Activated naive CD8-positive, alpha-beta T cell (primary cell): ENCODE measurements around the gene EREG.

Source experiments
- H3K27ac Mint-ChIP-seq: one replicate; pipeline ENCODE4 v1.8.0; 2021; ENCODE audit warnings: mixed read lengths
- H3K27me3 Mint-ChIP-seq: one replicate; pipeline ENCODE4 v1.8.0; 2021; ENCODE audit warnings: mixed read lengths
- H3K36me3 Mint-ChIP-seq: one replicate; pipeline ENCODE4 v1.8.0; 2021; ENCODE audit warnings: mixed read lengths
- H3K4me1 Mint-ChIP-seq: one replicate; pipeline ENCODE4 v1.8.0; 2021; ENCODE audit warnings: low read depth, mixed read lengths
- H3K4me3 Mint-ChIP-seq: one replicate; pipeline ENCODE4 v1.8.0; 2021; ENCODE audit warnings: mild to moderate bottlenecking, mixed read lengths
- H3K9me3 Mint-ChIP-seq: one replicate; pipeline ENCODE4 v1.8.0; 2021; ENCODE audit warnings: low read depth, mixed read lengths

The EREG gene

DNA sequence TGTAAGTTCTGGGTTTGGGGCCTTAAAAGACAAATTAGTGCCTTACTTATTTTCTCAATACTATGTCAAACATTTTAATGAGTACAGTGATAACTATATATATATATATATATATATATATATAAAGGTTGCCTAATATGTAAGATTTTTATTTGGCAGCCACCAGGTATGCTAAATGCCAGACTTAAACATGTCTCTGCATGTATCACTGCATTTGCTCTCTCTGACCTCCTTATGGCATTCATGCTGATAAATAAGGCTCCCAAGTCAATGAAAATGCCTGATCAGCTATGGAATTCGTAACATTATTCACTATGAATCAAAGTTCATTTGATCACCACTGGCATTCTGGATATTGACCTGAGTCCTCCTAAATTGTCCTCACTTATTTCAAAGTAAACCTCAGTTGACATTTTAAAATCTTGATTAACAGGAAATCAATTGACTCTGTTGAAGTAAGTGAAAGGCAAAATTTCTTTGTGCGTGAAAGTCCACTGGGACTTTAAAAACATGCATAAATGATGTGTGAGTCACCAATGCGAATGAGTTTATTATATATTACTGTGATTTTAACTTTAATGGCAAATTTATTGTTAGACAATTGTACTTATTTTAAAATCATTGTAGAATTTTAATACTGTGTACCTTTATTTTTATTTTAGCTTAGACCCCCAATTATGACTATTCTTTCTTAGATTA is 50.8 kb downstream of the EREG start:
- Mint-ChIP-seq H3K36me3 (no peaks in the 10 kb centered on the region), H3K27me3 (no peaks in the 10 kb centered on the region), H3K4me3 (no peak overlapping the region), H3K27ac (no peak overlapping the region), H3K4me1 (no peaks in the 10 kb centered on the region), H3K9me3 (no peaks in the 10 kb centered on the region)

DNA sequence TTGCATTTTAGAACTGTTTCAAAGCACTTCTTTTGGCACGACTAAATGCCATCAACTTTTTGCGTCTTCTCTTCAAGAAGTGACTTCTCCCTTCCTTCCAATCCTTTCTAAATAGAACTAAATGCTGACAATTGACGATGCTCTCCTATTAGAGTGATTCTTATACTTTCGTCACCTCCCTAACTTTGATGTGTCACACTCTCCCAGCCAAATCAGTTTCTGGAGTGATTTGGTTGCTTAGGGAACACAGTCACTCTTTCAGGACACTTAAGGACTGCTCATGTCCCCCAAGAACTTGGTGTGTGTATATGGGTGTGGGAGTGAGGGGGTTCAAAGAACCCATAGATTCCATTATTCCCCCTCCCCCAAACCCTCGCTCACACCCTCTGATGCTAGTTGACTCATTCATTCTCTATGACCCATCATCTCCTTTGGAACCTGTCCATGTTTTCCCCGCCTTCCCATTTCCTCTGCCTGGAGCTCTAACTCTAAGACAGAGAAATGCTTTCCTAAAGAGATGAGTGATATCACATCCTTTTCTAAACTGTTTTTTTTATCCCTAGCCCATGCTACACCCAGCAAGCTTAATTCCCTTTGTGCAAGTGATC is 53.2 kb downstream of the EREG start:
- Mint-ChIP-seq H3K36me3 (no peaks in the 10 kb centered on the region), H3K27ac (no peak overlapping the region), H3K4me1 (no peaks in the 10 kb centered on the region), H3K27me3 (no peaks in the 10 kb centered on the region), H3K4me3 (no peak overlapping the region), H3K9me3 (no peaks in the 10 kb centered on the region)

DNA sequence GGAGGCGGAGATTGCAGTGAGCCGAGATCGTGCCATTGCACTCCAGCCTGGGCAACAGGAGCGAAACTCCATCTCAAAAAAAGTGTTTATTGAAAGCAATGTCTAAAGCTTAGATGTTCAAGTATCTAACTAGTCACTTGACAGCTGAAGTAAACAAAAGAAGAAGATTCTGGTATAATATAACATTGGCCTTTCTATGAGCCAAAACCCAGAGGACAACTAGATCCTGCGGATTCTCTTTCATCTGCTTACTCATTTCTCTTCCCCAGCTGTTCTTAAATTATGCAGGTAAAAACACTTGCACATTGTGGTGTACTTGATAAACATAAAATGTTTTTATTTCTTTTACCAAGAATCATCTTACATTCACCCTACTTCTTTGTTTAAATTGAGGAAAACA is 55.9 kb downstream of the EREG start:
- Mint-ChIP-seq H3K4me3 (no peak overlapping the region), H3K4me1 (no peaks in the 10 kb centered on the region), H3K36me3 (no peaks in the 10 kb centered on the region), H3K27me3 (no peaks in the 10 kb centered on the region), H3K27ac (no peak overlapping the region), H3K9me3 (no peaks in the 10 kb centered on the region)

DNA sequence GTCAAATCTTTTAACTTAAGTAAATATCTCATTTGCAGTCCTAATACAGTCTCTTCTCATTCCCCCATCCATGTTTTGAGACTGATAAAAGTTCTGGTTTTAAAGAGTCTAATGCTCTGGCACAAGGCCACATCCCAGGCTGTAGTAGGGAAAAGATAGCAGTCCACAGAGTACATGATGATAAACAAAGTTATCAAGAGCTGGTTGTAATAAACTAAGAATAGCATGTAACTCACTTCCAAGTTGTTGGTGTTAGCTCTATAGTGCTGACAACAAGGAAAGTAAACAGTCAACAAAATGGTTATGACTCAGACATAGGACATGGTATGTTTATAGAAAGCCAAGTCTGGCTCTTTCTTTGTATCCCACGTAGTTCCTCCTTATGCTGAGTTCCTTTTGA is 58.2 kb downstream of the EREG start:
- Mint-ChIP-seq H3K4me3 (no peak overlapping the region), H3K4me1 (no peaks in the 10 kb centered on the region)

DNA sequence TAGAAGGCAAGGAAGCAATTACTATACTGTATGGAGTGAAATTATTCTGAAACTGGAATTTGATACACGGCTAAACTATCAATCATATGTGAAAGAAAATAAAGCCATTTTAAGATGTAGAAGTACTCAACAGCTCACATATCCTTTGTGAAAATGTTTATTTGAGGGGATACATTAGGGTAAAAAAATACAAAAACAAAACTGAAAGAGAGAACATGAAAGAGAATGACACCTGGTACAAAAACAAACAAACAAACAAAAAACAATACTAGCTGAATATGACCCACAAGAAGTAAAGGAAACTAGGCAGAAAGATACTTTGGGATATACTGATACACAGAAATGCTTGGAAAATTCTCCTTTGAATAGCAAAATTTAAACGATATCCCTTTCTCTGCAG is 59.2 kb downstream of the EREG start:
- H3K4me1 Mint-ChIP-seq, result no peaks in the 10 kb centered on the region
- H3K27ac Mint-ChIP-seq, result no peak overlapping the region
- H3K27me3 Mint-ChIP-seq, result no peaks in the 10 kb centered on the region
- H3K4me3 Mint-ChIP-seq, result no peak overlapping the region
- no peaks in the 10 kb centered on the region for H3K9me3 Mint-ChIP-seq
- no peaks in the 10 kb centered on the region for H3K36me3 Mint-ChIP-seq

More for the DNA sequence above, 58.2 kb downstream of the EREG start:
- Mint-ChIP-seq H3K36me3 (no peaks in the 10 kb centered on the region), H3K27ac (no peak overlapping the region), H3K9me3 (no peaks in the 10 kb centered on the region), H3K27me3 (no peaks in the 10 kb centered on the region)

DNA sequence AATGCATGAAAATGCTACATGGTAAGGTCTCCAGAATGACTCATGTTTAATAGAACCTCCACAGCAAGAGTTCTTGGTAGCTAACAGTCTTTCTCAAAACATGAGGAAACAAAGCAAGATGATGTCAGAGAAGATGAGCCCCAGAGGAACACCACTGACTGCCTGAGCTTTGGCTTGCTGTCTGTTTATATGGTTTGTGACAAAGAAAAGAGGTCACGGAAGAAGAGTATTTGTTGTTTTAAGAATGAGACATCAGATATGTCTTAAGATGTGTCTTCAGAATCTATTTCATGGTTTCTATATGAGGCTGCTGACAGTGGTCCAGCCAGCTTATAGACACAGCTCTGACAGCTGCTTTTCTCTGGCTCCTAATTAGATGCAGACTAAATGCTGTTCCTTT is 61.2 kb downstream of the EREG start:
- Mint-ChIP-seq H3K9me3 (no peaks in the 10 kb centered on the region), H3K4me1 (no peaks in the 10 kb centered on the region), H3K36me3 (no peaks in the 10 kb centered on the region)

DNA sequence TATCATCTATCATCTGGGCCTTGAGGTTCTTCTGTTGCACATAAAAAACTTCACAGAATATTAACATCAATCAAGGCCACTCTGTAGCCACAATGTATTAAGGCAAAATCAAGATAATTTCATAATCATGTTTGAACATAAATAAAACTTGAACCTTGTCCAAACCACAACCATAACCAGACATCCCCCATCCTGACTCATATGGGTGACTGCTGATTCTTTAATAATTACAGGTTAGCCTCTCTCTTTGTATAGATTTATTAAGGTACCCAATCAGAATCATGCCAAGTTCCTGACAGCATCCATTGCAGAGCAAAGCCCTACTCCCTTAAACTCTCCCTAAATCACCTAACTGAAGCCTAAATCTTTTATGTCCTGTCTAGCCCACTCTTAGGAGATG is 63.3 kb downstream of the EREG start:
- H3K27ac Mint-ChIP-seq, result no peak overlapping the region
- no peak overlapping the region for H3K4me3 Mint-ChIP-seq
- no peaks in the 10 kb centered on the region for H3K4me1 Mint-ChIP-seq
- H3K9me3 Mint-ChIP-seq, result no peaks in the 10 kb centered on the region
- H3K27me3 Mint-ChIP-seq, result peaks cover 3% of the 10 kb centered on the region
- no peaks in the 10 kb centered on the region for H3K36me3 Mint-ChIP-seq

More for the DNA sequence above, 61.2 kb downstream of the EREG start:
- Mint-ChIP-seq H3K27ac (no peak overlapping the region), H3K27me3 (peaks cover 3% of the 10 kb centered on the region), H3K4me3 (no peak overlapping the region)

DNA sequence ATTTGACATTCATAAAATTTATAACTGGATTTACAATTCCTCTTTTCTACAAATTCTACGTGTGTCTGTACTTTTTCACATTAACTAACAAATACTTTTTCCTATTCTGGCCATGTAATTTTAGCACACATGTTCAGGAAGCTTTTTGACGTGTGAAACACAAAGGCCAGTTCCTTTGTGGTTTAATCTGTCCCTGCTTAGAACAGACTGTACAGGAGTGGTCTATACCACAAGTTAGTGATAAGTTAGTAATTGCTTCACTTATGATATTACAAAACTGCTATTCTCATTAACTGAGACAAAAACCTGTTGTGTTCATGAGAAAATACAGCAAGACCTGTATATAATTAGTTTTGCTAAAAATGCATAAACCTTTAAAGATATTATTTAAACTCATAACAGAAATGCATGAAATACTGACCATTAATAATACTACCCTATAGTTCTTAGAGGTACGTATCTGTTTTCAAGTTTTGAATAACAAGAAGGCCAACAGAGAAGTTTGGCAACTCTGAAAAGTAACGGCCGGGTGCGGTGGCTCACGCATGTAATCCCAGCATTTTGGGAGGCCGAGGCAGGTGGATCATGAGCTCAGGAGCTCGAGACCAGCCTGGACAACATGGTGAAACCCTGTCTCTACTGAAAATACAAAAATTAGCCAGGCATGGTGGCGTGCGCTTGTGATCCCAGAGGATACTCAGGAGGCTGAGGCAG is 66.3 kb downstream of the EREG start:
- H3K4me1 Mint-ChIP-seq, result no peaks in the 10 kb centered on the region
- H3K9me3 Mint-ChIP-seq, result no peaks in the 10 kb centered on the region
- H3K4me3 Mint-ChIP-seq, result no peak overlapping the region
- peaks cover 8% of the 10 kb centered on the region for H3K27me3 Mint-ChIP-seq
- H3K27ac Mint-ChIP-seq, result no peak overlapping the region
- H3K36me3 Mint-ChIP-seq, result no peaks in the 10 kb centered on the region

DNA sequence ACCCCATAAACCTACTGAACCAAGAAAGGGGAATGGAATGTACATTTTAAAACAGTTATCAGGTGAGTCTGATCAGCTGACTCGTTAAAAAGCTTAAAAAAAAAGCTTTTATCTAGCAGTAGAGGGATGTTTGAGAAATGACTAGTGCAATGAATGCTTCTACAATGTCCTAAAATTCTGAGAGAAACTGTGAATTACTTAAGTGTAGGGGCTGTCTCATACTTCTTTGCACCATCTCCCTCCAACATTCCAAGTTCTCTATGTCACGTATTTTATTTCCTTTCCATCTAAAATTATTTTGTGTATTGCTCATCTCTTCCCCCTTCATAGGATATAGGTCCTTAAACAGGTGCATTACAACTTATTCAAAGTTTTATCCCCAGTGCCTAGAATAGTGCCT is 68.1 kb downstream of the EREG start:
- Mint-ChIP-seq H3K36me3 (peaks cover 2% of the 10 kb centered on the region), H3K27ac (no peak overlapping the region), H3K4me3 (no peak overlapping the region), H3K27me3 (peaks cover 8% of the 10 kb centered on the region), H3K4me1 (no peaks in the 10 kb centered on the region), H3K9me3 (no peaks in the 10 kb centered on the region)

DNA sequence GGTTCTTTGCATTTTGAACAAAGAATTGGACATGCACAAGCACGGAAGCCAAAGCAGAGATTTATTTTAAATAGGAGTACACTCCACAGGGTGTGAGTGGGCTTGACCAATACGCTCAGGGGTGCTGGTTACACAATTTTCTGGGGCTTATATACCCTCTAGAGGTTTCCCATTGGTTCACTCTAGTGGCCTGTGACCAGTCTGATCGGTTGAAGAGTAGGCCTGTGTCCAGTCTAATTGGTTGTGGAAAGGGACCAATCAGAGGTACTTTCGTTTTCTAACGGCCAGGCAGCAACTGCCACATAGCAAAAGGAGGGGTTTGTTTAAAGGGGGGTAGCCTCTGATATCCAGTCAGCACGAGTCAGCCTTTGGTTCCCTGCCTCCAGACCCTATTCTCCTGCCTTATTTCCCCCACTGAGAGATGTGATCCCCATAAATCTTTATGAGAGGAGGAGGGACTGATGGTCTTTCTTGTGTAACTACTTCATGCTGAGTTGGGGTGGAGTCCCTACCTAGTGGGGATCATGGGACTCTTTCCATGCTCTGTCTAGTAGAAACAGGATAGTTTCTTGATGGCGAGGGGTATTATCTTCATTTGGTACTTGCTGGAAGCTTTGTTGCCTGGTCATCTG is 68.7 kb downstream of the EREG start:
- Mint-ChIP-seq H3K36me3 (peaks cover 2% of the 10 kb centered on the region), H3K27ac (no peak overlapping the region), H3K9me3 (no peaks in the 10 kb centered on the region), H3K4me3 (no peak overlapping the region), H3K27me3 (peaks cover 8% of the 10 kb centered on the region), H3K4me1 (no peaks in the 10 kb centered on the region)

DNA sequence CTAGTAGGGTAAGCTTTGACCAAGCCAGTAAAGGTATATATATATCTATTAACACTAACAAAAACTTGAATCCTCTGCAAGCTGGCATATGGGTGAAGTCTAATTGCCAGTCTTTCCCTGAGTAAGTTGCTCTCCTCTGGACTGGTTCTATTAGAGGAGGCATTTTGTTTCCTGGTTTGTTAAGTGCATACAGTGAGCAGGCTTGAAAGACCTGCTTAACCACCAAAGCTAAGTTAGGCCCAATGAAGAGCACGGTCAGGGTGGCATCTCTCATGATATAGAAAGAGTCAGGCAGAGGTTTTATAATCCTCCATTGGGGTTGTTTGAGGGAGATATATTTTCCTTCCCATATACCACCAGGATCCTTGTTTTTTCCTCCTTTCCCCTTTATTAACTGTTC is 70.4 kb downstream of the EREG start:
- no peaks in the 10 kb centered on the region for H3K9me3 Mint-ChIP-seq
- peaks cover 2% of the 10 kb centered on the region for H3K36me3 Mint-ChIP-seq
- H3K27me3 Mint-ChIP-seq, result peaks cover 5% of the 10 kb centered on the region
- H3K27ac Mint-ChIP-seq, result no peak overlapping the region
- no peaks in the 10 kb centered on the region for H3K4me1 Mint-ChIP-seq
- H3K4me3 Mint-ChIP-seq, result no peak overlapping the region

DNA sequence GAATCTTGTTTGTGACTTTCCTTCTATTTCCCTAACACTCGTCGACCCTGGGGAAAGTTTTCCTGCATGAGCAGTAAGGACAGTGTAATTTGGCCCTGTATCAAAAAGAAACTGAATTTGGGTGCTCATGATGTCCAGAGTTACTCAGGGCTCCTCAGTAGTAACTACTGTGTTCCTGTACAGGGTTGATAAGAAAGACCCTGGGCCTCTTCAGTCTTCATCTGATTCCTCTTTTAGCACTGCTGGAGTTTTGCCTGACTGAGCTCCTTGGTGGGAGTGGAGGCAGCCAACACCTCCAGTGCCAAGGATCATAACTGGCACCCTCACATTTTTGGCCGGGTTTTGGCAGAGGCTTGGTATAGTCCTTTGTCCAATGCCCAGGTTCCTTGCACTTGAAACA is 72.9 kb downstream of the EREG start:
- peaks cover 2% of the 10 kb centered on the region for H3K36me3 Mint-ChIP-seq
- no peaks in the 10 kb centered on the region for H3K9me3 Mint-ChIP-seq
- H3K27me3 Mint-ChIP-seq, result peaks cover 5% of the 10 kb centered on the region
- no peaks in the 10 kb centered on the region for H3K4me1 Mint-ChIP-seq
- no peak overlapping the region for H3K27ac Mint-ChIP-seq
- H3K4me3 Mint-ChIP-seq, result no peak overlapping the region
